ENCODE results near the gene MED12L. TPM values are rescaled to one million over a fixed set of nuclear protein-coding genes. Genes with fewer than 3 reads are reported as not detected.

MED12L gene
- total RNA-seq, 6 experiments from 2014 or later, result 0.05 to 0.64 (median 0.13) TPM; not detected in 1

DNA sequence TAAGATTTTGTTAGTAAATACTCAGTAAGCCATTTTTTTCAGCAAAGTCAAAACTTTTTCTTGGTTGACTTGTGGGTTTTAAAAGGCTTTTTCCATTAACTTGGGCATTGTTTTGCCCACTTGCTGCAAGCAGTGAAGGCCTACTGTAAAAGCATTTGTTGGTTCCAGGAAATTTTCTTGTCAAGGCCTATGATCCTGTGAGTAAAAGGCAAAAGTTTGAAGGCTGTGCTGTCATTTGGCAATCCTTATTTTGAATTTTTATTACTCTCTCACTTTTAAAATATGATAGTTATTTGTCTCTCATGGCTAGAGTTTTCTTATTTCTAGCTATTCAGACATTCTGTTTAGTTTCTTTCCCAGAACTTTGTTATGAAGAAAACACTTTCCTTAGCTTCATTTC lies 286.1 kb downstream of the MED12L start:
- Mint-ChIP-seq H3K4me1 (ENCODE audit: low read depth) (peaks cover 19% of the 10 kb centered on the region), H3K9me3 (no peaks in the 10 kb centered on the region), H3K36me3 (ENCODE audit: low read depth) (no peaks in the 10 kb centered on the region), H3K4me3 (no peak overlapping the region), H3K27ac (peak overlapping the region; percentile 53), H3K27me3 (ENCODE audit: insufficient read depth) (no peaks in the 10 kb centered on the region)
- TF ChIP-seq, protein P1, sequence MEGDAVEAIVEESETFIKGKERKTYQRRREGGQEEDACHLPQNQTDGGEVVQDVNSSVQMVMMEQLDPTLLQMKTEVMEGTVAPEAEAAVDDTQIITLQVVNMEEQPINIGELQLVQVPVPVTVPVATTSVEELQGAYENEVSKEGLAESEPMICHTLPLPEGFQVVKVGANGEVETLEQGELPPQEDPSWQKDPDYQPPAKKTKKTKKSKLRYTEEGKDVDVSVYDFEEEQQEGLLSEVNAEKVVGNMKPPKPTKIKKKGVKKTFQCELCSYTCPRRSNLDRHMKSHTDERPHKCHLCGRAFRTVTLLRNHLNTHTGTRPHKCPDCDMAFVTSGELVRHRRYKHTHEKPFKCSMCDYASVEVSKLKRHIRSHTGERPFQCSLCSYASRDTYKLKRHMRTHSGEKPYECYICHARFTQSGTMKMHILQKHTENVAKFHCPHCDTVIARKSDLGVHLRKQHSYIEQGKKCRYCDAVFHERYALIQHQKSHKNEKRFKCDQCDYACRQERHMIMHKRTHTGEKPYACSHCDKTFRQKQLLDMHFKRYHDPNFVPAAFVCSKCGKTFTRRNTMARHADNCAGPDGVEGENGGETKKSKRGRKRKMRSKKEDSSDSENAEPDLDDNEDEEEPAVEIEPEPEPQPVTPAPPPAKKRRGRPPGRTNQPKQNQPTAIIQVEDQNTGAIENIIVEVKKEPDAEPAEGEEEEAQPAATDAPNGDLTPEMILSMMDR (IDR thresholded peaks at IDR 0.05), result no peak
- DNase-seq, result peak; percentile 17

DNA sequence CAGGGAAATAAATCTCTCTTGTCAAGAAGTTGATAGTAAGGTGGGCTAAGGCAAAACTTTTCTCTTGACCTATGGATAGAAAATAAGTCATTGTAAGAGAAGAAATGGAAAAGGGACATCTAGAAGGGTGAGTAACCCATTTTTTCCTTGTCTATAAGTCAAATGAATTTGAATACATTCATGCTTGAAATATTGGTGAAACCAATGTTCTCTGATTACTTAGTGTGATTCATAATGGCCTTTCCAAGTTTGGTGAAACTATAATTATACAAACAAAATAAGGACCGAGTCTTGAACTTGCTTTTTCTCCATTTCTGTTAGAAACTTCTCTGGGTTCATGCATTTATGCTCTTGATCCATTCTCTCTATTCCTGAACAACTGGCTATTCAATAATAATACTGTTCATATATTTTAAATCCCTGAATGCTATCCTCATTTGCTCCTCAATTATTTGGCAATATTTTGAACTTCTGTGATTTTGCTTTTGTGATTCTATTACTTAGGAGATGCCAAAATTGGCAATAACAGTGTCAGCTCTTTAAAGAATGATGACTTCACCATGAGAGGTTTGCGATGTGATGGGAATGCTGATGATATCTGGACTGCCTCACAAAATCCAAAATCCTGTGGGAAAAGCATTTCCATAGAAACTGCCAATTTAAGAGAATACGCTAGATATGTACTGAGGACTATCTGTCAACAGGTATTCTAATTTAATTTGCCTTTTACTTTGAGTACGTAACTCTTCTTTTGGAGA lies 286.8 kb downstream of the MED12L start:
- Mint-ChIP-seq H3K4me3 (no peak overlapping the region; the same call in 1 of the 2 replicates), H3K4me1 (ENCODE audit: low read depth) (peaks cover 19% of the 10 kb centered on the region), H3K27ac (peak overlapping the region; percentile 53), H3K9me3 (no peaks in the 10 kb centered on the region), H3K36me3 (ENCODE audit: low read depth) (no peaks in the 10 kb centered on the region), H3K27me3 (ENCODE audit: insufficient read depth) (no peaks in the 10 kb centered on the region)
- DNase-seq, result peak; percentile 11
- TF ChIP-seq, protein P1 (IDR thresholded peaks at IDR 0.05), result no peak

DNA sequence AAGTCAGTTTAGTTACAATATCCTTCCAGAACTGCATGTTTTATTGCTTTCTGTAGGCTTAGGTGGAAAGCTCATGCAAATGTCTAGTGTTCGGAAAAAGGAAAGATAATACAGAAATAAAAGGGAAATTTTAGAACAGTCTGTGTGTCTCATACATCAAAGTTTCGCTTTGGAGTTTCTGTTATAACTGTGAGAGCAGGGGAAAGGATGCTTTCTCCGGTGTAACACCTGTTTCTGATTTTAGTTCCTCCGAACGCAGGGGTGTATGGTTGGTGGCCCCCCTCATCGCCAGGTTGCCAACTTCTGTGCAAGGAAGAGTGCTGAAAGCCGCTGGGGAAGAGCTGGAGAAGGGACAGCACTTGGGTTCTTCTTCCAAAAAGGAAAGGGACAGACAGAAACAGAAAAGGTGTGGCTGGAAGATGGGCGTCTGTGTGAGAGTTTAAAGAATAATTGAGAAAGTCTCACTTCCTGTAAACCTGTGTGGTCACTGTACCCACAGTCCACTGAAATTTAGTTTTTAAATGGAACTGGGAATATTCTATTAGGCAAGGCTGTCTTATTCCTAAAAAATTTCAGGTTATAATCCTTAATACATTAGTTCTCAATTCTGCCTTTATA lies 292.4 kb downstream of the MED12L start:
- Mint-ChIP-seq H3K4me3 (no peak overlapping the region), H3K27ac (no peak overlapping the region), H3K27me3 (ENCODE audit: insufficient read depth) (no peaks in the 10 kb centered on the region), H3K9me3 (no peaks in the 10 kb centered on the region), H3K36me3 (ENCODE audit: low read depth) (no peaks in the 10 kb centered on the region), H3K4me1 (ENCODE audit: low read depth) (peaks cover 7% of the 10 kb centered on the region)
- TF ChIP-seq, protein P1 (IDR thresholded peaks at IDR 0.05), result no peak
- DNase-seq, result no peak

- DNase-seq, result no peak
- TF ChIP-seq, protein P1 (IDR thresholded peaks at IDR 0.05), result peak; percentile 74
Measured at GRCh38 chr3:151379083-151379734, 293.7 kb downstream of the MED12L start.

DNA sequence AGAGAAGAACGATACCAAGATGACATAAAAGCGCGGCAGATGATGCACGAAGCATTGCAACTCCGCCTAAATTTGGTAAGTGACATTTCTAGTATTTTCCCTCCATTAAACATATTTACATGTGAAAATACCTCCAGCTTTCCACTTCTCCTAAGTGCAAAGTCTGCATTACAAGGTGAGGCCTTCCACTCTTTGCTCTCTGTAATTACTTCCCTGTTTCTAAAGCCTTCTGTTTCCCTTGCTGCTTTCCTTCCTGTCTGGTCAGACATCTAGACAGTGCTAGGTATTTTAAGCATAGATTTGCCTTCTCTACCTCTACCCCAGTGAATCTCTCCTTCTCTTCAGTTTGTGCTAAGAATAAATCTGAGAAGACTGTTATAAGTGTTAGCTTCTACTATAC lies 297.2 kb downstream of the MED12L start:
- Mint-ChIP-seq H3K27me3 (ENCODE audit: insufficient read depth) (no peaks in the 10 kb centered on the region), H3K27ac (no peak overlapping the region), H3K4me1 (ENCODE audit: low read depth) (peaks cover 23% of the 10 kb centered on the region), H3K36me3 (ENCODE audit: low read depth) (no peaks in the 10 kb centered on the region), H3K9me3 (no peaks in the 10 kb centered on the region), H3K4me3 (no peak overlapping the region)
- TF ChIP-seq, protein P1 (IDR thresholded peaks at IDR 0.05), result no peak
- no peak for DNase-seq

More at GRCh38 chr3:151379083-151379734, 293.7 kb downstream of the MED12L start:
- Mint-ChIP-seq H3K4me3 (no peak overlapping the region), H3K9me3 (no peaks in the 10 kb centered on the region), H3K27ac (no peak overlapping the region), H3K4me1 (ENCODE audit: low read depth) (peaks cover 11% of the 10 kb centered on the region), H3K36me3 (ENCODE audit: low read depth) (no peaks in the 10 kb centered on the region), H3K27me3 (ENCODE audit: insufficient read depth) (no peaks in the 10 kb centered on the region)
